Measurements from ENCODE around the gene HCST.
"Not testable (repeated sequence)": the region's sequence is repeated elsewhere in the genome, so short reads cannot be mapped to it uniquely, and the experiment has no call there.

Gene HCST

GRCh38 chr19:35904311-35905068 is 2.2 kb downstream of the HCST start:
- DNase-seq (ENCODE audit: low spot score): no peak

- DNase-seq (ENCODE audit: low spot score): no peak
Observed at GRCh38 chr19:35905178-35905727, 2.9 kb downstream of the HCST start.

- no peak for DNase-seq (ENCODE audit: low spot score)
Observed at GRCh38 chr19:35907377-35907745, 5.0 kb downstream of the HCST start.

GRCh38 chr19:35908010-35908441 is 5.7 kb downstream of the HCST start, which contains the start of gene TYROBP:
TYROBP (minus strand) TSS chr19:35908295; CDS start chr19:35908228, 67 bp downstream.
- no peak for DNase-seq (ENCODE audit: low spot score)

GRCh38 chr19:35908973-35909683 is 6.8 kb downstream of the HCST start:
- peak; percentile 28 for DNase-seq (ENCODE audit: low spot score)

GRCh38 chr19:35909684-35910035 is 7.3 kb downstream of the HCST start:
- DNase-seq (ENCODE audit: low spot score): no peak

GRCh38 chr19:35910355-35910754 is 8.0 kb downstream of the HCST start:
- not testable (repeated sequence) for DNase-seq (ENCODE audit: low spot score)

GRCh38 chr19:35911173-35911572 is 8.8 kb downstream of the HCST start:
- DNase-seq (ENCODE audit: low spot score): no peak

- no peak for DNase-seq (ENCODE audit: low spot score)
Observed at GRCh38 chr19:35911790-35912189, 9.5 kb downstream of the HCST start.

GRCh38 chr19:35913589-35913988 is 11.3 kb downstream of the HCST start:
- no peak for DNase-seq (ENCODE audit: low spot score)

- DNase-seq (ENCODE audit: low spot score): no peak
Observed at GRCh38 chr19:35915443-35915842, 13.1 kb downstream of the HCST start.

GRCh38 chr19:35919306-35919705 is 17.0 kb downstream of the HCST start:
- DNase-seq (ENCODE audit: low spot score): no peak

GRCh38 chr19:35921012-35921411 is 18.7 kb downstream of the HCST start:
- DNase-seq (ENCODE audit: low spot score): no peak

GRCh38 chr19:35925501-35925900 is 23.2 kb downstream of the HCST start:
- no peak for DNase-seq (ENCODE audit: low spot score)

- no peak for DNase-seq (ENCODE audit: low spot score)
Observed at GRCh38 chr19:35928507-35928906, 26.2 kb downstream of the HCST start.

- peak; percentile 46 for DNase-seq (ENCODE audit: low spot score)
Observed at GRCh38 chr19:35929876-35930275, 27.5 kb downstream of the HCST start.

- peak; percentile 100 for DNase-seq (ENCODE audit: low spot score)
Observed at GRCh38 chr19:35931161-35931873, 29.0 kb downstream of the HCST start.

- no peak for DNase-seq (ENCODE audit: low spot score)
Observed at GRCh38 chr19:35931874-35932202, 29.5 kb downstream of the HCST start.

GRCh38 chr19:35932291-35932936 is 30.1 kb downstream of the HCST start:
- DNase-seq (ENCODE audit: low spot score): no peak

- DNase-seq (ENCODE audit: low spot score): peak; percentile 47
Observed at GRCh38 chr19:35935911-35936737, 33.8 kb downstream of the HCST start, which contains the start of gene LRFN3. LRFN3 (plus strand) TSS chr19:35936374; CDS start chr19:35939426, 3,052 bp downstream.

GRCh38 chr19:35936738-35937268 is 34.5 kb downstream of the HCST start:
- no peak for DNase-seq (ENCODE audit: low spot score)
